NCI-H446 treated with DMSO at 0.1 percent for 48 hours (cell line): Measurements from ENCODE around the gene CFAP77.

ENCODE experiments used
- DNase-seq: peaks from one replicate; lab custom pipeline; 2025; lab: John Stamatoyannopoulos, UW

The CFAP77 gene

GRCh38 chr9:132582276-132582785, 172.3 kb downstream of the CFAP77 start, which contains the start of gene BARHL1:
Gene BARHL1, plus strand, starts transcription at chr9:132582606. Its CDS starts 192 bp downstream, at chr9:132582798.
- no peak for DNase-seq

- no peak for DNase-seq
Observed at GRCh38 chr9:132582786-132583583, 173.0 kb downstream of the CFAP77 start.

DNA sequence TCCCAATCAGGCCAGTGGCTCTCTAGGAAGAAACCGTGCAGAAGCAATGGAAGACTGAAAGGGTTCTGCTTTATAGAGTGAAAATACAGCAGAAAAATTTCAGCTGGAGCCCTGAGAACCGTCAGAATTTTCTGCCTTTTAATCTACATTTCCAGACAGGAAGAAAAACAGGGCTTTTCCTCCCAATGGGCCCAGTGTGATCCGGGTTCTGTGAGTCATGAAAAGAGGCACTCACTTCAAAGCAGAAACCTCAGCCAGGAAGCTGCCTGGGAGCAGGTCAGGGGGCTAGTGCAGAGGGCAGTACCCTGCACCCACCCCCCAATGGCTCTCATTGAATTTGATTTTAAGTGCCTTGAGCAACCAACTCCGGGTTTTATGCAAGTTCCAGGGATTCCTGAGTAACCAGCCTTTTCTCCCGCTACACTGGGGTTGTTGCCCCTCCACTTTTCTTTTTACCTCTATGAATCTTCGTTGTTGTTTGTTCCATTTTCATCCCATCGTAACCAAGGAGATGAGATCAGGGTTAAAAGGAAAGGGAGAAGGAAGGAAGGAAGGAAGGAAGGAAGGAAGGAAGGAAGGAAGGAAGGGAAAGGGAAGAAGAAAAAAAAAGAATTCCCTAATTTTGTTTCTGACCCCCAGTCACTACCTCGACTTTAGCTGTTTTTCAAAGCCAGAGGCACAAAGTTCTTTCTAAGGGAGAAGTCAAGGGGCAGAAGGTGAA, 173.7 kb downstream of the CFAP77 start:
- no peak for DNase-seq

- DNase-seq = no peak
Observed at GRCh38 chr9:132584601-132585560, 174.9 kb downstream of the CFAP77 start.

DNA sequence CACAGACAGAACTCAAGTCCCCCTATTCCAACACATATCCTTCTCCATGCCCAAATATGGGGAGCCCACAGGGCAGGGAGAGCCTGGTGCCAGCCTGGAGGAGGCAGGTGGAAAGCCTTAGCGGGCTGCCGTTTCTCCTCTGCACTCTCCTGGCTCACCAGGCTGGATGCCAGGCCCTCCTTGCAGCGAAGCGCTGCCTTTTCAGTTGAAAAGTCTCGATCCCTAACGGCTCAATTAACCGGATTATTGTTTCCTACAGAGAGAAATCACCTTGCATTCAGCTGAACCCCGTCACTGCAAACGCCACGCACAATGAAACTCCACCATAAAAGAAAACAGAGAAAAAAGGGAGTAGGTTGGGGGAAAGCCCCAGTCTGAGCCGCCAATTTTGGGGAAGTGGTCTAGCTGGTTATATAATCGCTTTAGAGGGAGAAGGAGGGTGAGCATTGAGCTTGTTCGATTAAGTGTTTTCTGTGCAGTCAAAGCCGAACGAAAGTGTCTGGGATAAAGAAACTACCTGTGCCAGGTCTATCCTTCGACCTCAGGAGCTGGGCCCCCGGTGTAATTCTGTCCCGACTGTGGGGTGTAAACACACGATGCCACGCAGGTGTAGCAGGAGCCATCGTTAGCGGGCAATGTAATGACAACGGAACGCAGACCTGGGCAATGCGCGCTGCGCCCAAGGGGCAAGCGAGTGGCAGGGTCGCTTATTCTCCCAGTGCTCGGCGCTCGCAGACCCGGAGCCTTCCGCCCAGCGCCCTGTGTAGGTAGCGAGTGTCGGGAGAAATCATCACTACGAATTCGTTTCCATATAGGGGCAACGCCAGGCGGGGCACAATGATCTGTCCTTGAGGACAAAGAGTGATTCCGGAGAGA, 176.2 kb downstream of the CFAP77 start:
- no peak for DNase-seq

- no peak for DNase-seq
Observed at GRCh38 chr9:132586830-132587591, 177.0 kb downstream of the CFAP77 start.

DNA sequence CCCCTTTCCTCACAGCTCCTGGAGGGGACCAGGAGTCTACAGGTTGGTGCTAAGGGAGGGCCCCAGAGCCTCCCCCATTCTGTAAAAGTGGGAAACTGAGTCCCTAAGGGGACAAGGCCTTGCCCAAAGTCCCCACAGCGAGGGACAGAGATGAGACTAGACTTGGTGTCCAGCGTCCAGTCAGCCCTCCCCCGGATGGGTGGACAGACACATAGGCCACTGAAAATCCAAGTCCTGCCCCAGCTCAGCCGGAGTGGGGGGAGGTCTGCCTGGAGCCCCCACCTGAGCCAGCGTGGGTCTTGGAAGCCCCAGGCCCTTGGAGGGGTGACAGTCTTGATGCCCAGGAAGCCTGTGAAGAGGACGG, 177.6 kb downstream of the CFAP77 start:
- no peak for DNase-seq

- no peak for DNase-seq
Observed at GRCh38 chr9:132588098-132588497, 178.1 kb downstream of the CFAP77 start.

- DNase-seq = no peak
Observed at GRCh38 chr9:132588501-132589147, 178.6 kb downstream of the CFAP77 start.

GRCh38 chr9:132589148-132590036, 179.4 kb downstream of the CFAP77 start:
- DNase-seq = no peak

DNA sequence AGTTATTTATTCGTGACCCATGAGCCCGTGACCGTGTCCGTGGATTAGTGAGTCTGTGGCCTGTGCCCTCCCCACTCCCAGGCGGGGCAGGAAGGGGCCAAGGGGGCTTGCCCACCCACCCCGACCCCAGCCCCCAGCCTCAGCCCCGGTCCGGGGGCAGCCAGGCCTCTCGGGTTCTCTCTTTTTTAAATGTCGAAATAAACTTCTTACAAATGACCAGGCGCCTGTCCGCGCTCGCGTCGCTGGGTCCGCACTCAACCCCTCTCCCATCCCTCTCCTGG, 180.0 kb downstream of the CFAP77 start:
- no peak for DNase-seq

DNA sequence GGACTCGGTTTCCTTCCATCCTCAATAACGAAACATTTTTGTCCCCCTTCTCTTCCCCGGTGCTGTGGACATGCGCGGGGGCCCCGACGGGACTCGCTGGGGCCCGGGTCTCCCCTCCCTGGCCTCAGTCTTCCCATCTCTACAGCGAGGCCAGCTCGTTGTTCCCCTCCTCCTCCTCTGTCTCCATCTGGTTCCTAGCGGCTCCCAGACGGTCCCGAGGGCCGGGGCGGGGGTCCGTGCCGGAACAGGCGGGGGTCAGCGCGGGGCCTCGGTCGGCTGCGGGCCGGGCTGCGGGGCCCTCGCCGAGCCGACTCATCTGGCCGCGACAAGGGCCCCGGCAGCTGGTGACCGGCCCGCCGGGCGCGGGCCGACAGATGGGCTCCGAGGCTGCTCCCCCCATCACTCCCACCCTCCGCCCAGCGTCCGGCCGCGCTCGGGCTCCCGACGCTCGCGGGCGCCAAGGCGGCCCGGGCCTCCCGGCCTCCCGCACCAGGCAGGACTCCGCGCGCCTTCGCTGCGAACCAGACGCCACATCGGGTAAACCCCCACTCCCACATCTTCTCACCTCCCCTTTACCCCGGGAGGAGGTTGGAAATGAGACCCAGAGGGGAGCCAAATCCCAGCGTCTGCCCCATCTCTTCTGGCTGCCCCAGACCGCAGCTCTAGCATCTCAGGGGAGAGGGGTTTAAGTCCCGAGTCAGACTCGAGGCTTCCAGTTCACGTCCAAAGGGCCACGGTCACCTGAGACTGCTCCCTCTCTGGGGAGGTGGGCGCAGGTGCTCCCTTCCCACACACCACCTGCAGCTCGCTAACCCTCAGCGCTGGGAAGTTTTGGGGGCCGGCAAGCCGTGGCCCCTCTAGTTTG, 180.5 kb downstream of the CFAP77 start:
- DNase-seq = no peak

DNA sequence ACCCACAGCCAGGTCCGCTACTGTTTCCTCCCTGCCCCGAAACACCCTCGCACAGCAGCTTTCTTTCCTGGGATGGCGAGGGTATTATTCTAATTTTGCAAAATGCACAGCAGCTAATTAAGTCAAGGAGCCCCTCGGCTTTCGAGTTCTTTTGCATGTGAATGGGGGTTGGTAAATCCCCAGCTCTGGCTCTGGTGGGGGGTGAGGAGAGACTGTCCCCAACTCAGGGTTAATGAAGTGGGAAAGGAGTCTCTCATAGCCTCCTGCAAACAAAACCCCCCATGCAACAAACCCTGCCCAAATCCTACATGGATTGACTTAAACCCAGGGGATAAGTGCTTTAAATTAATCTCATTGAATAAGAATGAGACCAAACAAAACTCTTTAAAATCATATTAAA, 181.2 kb downstream of the CFAP77 start:
- DNase-seq = no peak

GRCh38 chr9:132591751-132592314, 181.8 kb downstream of the CFAP77 start:
- no peak for DNase-seq

DNA sequence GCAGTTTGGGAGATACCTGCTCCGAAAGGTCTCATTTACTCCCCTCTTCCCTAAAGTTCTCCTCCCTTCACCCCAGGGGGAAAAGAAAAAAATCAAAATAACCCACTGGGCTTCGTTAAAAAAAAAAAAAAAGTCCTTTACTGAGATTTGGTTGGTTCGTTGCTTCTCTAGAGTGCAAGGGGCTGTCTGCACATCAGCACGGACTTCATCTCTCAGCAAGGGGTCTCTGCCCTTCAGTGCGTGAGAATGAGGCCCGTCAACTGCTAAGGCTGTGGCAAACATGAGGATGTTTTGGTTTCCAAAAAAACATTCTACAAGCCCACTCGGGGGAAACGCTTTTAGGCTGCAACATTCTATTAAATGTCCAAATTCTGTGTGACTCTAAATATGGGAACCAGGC, 182.4 kb downstream of the CFAP77 start:
- DNase-seq = no peak

DNA sequence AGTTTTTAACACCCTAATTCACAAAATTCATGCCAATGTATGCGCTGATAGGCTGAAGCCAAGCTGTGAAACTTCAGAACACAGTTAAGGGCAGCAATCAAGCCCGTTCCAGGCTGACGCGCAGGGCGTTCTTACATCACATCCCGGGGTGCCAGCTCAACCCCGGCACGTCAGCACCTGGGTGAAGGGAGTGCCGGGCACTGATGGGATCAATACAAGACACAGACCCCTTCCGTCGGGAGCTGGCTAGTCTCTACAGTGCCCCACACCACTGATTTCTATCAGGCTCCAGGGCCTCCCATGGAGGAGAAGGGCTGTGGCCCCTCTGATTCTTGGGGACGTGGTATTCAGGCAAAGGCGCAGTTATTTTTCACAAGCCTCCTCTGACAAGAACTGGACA, 184.4 kb downstream of the CFAP77 start:
- DNase-seq = no peak

- DNase-seq = no peak
Observed at GRCh38 chr9:132595319-132595718, 185.3 kb downstream of the CFAP77 start.

- DNase-seq = no peak
Observed at GRCh38 chr9:132596200-132596599, 186.2 kb downstream of the CFAP77 start.
